Caco-2 (cell line): ENCODE measurements around the gene TYW1. TPM values are rescaled to one million over a fixed set of nuclear protein-coding genes. Genes with fewer than 3 reads are reported as not detected.
A peak's percentile ranks its signal among the peaks of the same experiment; 100 is the strongest.
"Not testable (repeated sequence)": the region's sequence is repeated elsewhere in the genome, so short reads cannot be mapped to it uniquely, and the experiment has no call there.

ENCODE experiments used
- BruUV-seq: library from RNA; stranded (reverse); fragments of 400-500 nt; replicated peaks from 2 replicates; lab custom pipeline; 2021; lab: Mats Ljungman, UMichigan
- CTCF ChIA-PET: fragments of 300-600 bp; sonication (Branson Sonifier 250); formaldehyde crosslinking; loops from one replicate; lab custom pipeline; 2022; ENCODE audit warnings: antibody characterized with exemption; lab: Charles Lee
- POLR2A ChIA-PET: fragments of 300-600 bp; sonication (Branson Sonifier 250); formaldehyde crosslinking; loops from one replicate; lab custom pipeline; 2022; ENCODE audit warnings: antibody characterized with exemption; lab: Charles Lee
- DNase-seq, 2 experiments: peaks; one replicate each; pipeline versions ENCODE4 v3.0.0 to v3.0.0-alpha.2; 2020 to 2022
- H3K27me3 ChIP-seq: replicated peaks from 2 replicates; pipeline ENCODE4 v1.6.0; 2011; ENCODE audit warnings: low read length; ENCODE audit not compliant: control insufficient read depth, insufficient read depth
- H3K36me3 ChIP-seq: 2 replicates; pipeline ENCODE4 v1.5.1; 2011; ENCODE audit warnings: low read length; ENCODE audit not compliant: control insufficient read depth, insufficient read depth
- H3K4me1 ChIP-seq: fragments of 250-450 bp; sonication (Bioruptor Pico); 2 replicates; pipeline ENCODE4 v1.5.1; 2020; ENCODE audit warnings: mild to moderate bottlenecking
- H3K4me3 ChIP-seq: 2 replicates; pipeline ENCODE4 v1.5.1; 2011; ENCODE audit warnings: low read depth, mild to moderate bottlenecking, control low read depth, low read length
- H3K9me3 ChIP-seq: fragments of 250-450 bp; sonication (Bioruptor Pico); 2 replicates; pipeline ENCODE4 v1.5.1; 2020; ENCODE audit warnings: mild to moderate bottlenecking, moderate library complexity
- H3K27ac Mint-ChIP-seq: one replicate; pipeline ENCODE4 v1.8.0; 2022; ENCODE audit warnings: mixed read lengths; ENCODE audit not compliant: unreplicated experiment
- H3K27me3 Mint-ChIP-seq: one replicate; pipeline ENCODE4 v1.8.0; 2022; ENCODE audit warnings: mixed read lengths; ENCODE audit not compliant: insufficient read depth, unreplicated experiment
- H3K36me3 Mint-ChIP-seq: one replicate; pipeline ENCODE4 v1.8.0; 2022; ENCODE audit warnings: mild to moderate bottlenecking, mixed read lengths; ENCODE audit not compliant: insufficient read depth, unreplicated experiment
- H3K4me1 Mint-ChIP-seq: one replicate; pipeline ENCODE4 v1.8.0; 2022; ENCODE audit warnings: low read depth, mixed read lengths; ENCODE audit not compliant: unreplicated experiment
- H3K4me3 Mint-ChIP-seq: one replicate; pipeline ENCODE4 v1.8.0; 2022; ENCODE audit warnings: mild to moderate bottlenecking, moderate library complexity, mixed read lengths; ENCODE audit not compliant: unreplicated experiment
- H3K9me3 Mint-ChIP-seq: one replicate; pipeline ENCODE4 v1.8.0; 2022; ENCODE audit warnings: mixed read lengths; ENCODE audit not compliant: unreplicated experiment
- CTCF ChIP-seq, 2 experiments: fragments of 200-600 bp in 1 of 2; IDR thresholded peaks; 1 replicate in 1 of 2; 2 replicates in 1 of 2; pipeline versions ENCODE4 v1.5.1 to v1.8.0; 2011 to 2022; ENCODE audit warnings: antibody characterized with exemption in 1 of 2, control low read depth in 1 of 2, inconsistent platforms in 1 of 2, low read depth in 1 of 2, low read length in 1 of 2, mild to moderate bottlenecking in 1 of 2, moderate library complexity in 1 of 2; ENCODE audit not compliant: insufficient read depth in 1 of 2, severe bottlenecking in 1 of 2, unreplicated experiment in 1 of 2
- intact Hi-C: fragments of 100-400 bp; cut with micrococcal nuclease; formaldehyde crosslinking; loops from one replicate; pipeline ENCODE4 v1.10.0; 2022; ENCODE audit not compliant: unreplicated experiment
- total RNA-seq: library from RNA; stranded (reverse); gene quantifications from 2 replicates; pipeline ENCODE4 v1.2.3, GENCODE V29; 2022

TYW1 gene
- total RNA-seq, 1 experiment from 2014 or later, result 26.9 TPM

- Histone ChIP-seq H3K36me3 (no peaks in the 10 kb centered on the region), H3K4me1 (peaks cover 44% of the 10 kb centered on the region), H3K9me3 (peaks cover 11% of the 10 kb centered on the region), H3K4me3 (no peak overlapping the region), H3K27me3 (no peaks in the 10 kb centered on the region)
- BruUV-seq, result no TSS peak
- peak overlapping the region; percentile 75 for H3K27ac Mint-ChIP-seq
- H3K9me3 Mint-ChIP-seq, result no peaks in the 10 kb centered on the region
- peak in 1 of 2 experiments; percentile 19 for DNase-seq
- ChIA-PET CTCF (no interaction called here), POLR2A (no interaction called here)
- intact Hi-C loops, result no loop called here
- H3K36me3 Mint-ChIP-seq, result peaks cover 44% of the 10 kb centered on the region
- no peak for TF ChIP-seq CTCF (IDR thresholded peaks at IDR 0.05; ENCODE audit: insufficient read depth in 1 of 2, low read depth in 1 of 2, low read length in 1 of 2, severe bottlenecking in 1 of 2, unreplicated experiment in 1 of 2)
- no peaks in the 10 kb centered on the region for H3K27me3 Mint-ChIP-seq
- H3K4me1 Mint-ChIP-seq, result peaks cover 31% of the 10 kb centered on the region
- no peak overlapping the region for H3K4me3 Mint-ChIP-seq
These were observed 26.3 kb upstream of the TYW1 start for GRCh38 chr7:66970310-66970709.

- POLR2A ChIA-PET, result no interaction called here
These were observed 21.5 kb upstream of the TYW1 start for GRCh38 chr7:66974986-66975590.

DNA sequence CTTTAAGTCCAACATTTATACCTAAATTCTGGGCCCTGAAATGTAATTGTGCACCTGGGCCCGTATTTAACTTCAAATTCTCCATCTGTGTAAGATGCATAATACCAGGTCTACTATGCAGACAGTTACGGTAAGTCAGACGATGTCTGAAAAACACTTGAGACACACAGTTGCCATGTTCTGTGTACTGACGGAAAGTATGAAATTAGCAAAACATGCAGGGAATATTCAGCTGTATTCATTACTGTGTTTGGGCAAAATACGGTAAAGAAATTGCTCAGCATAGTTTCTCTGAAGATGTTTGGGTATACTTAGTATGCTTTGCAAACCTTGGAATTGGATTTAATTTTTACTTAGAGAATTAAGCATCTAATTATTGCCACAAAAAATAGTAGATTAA is 18.3 kb upstream of the TYW1 start:
- POLR2A ChIA-PET, CTCF ChIA-PET, BruUV-seq, H3K4me1 Mint-ChIP-seq, H3K27me3 ChIP-seq, DNase-seq, H3K36me3 ChIP-seq, H3K4me3 ChIP-seq, H3K27ac Mint-ChIP-seq, H3K4me3 Mint-ChIP-seq, intact Hi-C loops, H3K27me3 Mint-ChIP-seq: not testable (repeated sequence)
- peaks cover 20% of the 10 kb centered on the region; the same call in 1 of the 2 replicates for H3K9me3 ChIP-seq
- Mint-ChIP-seq H3K36me3 (peaks cover 28% of the 10 kb centered on the region), H3K9me3 (peaks cover 18% of the 10 kb centered on the region)
- peaks cover 17% of the 10 kb centered on the region for H3K4me1 ChIP-seq

More at GRCh38 chr7:66974986-66975590, 21.5 kb upstream of the TYW1 start:
- Histone ChIP-seq H3K4me3 (no peak overlapping the region), H3K36me3 (no peaks in the 10 kb centered on the region), H3K4me1 (peaks cover 44% of the 10 kb centered on the region), H3K27me3 (no peaks in the 10 kb centered on the region), H3K9me3 (peaks cover 12% of the 10 kb centered on the region; the same call in 1 of the 2 replicates)
- no peak for TF ChIP-seq CTCF (IDR thresholded peaks at IDR 0.05; ENCODE audit: insufficient read depth in 1 of 2, low read depth in 1 of 2, low read length in 1 of 2, severe bottlenecking in 1 of 2, unreplicated experiment in 1 of 2)
- Mint-ChIP-seq H3K36me3 (peaks cover 40% of the 10 kb centered on the region), H3K4me3 (no peak overlapping the region), H3K9me3 (peaks cover 9% of the 10 kb centered on the region), H3K27me3 (no peaks in the 10 kb centered on the region), H3K4me1 (peaks cover 26% of the 10 kb centered on the region), H3K27ac (peak overlapping the region; percentile 39)
- BruUV-seq, result no TSS peak
- CTCF ChIA-PET, result no interaction called here
- no peak for DNase-seq
- intact Hi-C loops, result no loop called here

GRCh38 chr7:66979013-66979412 is 17.6 kb upstream of the TYW1 start:
- H3K4me3 Mint-ChIP-seq, H3K27ac Mint-ChIP-seq, BruUV-seq, H3K27me3 Mint-ChIP-seq, DNase-seq, H3K27me3 ChIP-seq, intact Hi-C loops, H3K36me3 ChIP-seq, CTCF ChIA-PET, H3K4me3 ChIP-seq, H3K4me1 Mint-ChIP-seq, POLR2A ChIA-PET: not testable (repeated sequence)
- H3K36me3 Mint-ChIP-seq, result peaks cover 24% of the 10 kb centered on the region
- Histone ChIP-seq H3K4me1 (peaks cover 14% of the 10 kb centered on the region; the same call in 1 of the 2 replicates), H3K9me3 (peaks cover 20% of the 10 kb centered on the region; the same call in 1 of the 2 replicates)
- peaks cover 18% of the 10 kb centered on the region for H3K9me3 Mint-ChIP-seq

- H3K27me3 ChIP-seq, H3K27me3 Mint-ChIP-seq, H3K4me1 Mint-ChIP-seq, H3K4me1 ChIP-seq, POLR2A ChIA-PET, H3K27ac Mint-ChIP-seq, BruUV-seq, DNase-seq, H3K36me3 ChIP-seq, CTCF ChIA-PET, intact Hi-C loops, H3K4me3 ChIP-seq, H3K4me3 Mint-ChIP-seq: not testable (repeated sequence)
- peaks cover 12% of the 10 kb centered on the region; the same call in 1 of the 2 replicates for H3K9me3 ChIP-seq
- H3K36me3 Mint-ChIP-seq, result peaks cover 14% of the 10 kb centered on the region
- peaks cover 18% of the 10 kb centered on the region for H3K9me3 Mint-ChIP-seq
These were observed 16.3 kb upstream of the TYW1 start for GRCh38 chr7:66980336-66980735.
